ENCODE results near the gene HUNK.

Gene HUNK

DNA sequence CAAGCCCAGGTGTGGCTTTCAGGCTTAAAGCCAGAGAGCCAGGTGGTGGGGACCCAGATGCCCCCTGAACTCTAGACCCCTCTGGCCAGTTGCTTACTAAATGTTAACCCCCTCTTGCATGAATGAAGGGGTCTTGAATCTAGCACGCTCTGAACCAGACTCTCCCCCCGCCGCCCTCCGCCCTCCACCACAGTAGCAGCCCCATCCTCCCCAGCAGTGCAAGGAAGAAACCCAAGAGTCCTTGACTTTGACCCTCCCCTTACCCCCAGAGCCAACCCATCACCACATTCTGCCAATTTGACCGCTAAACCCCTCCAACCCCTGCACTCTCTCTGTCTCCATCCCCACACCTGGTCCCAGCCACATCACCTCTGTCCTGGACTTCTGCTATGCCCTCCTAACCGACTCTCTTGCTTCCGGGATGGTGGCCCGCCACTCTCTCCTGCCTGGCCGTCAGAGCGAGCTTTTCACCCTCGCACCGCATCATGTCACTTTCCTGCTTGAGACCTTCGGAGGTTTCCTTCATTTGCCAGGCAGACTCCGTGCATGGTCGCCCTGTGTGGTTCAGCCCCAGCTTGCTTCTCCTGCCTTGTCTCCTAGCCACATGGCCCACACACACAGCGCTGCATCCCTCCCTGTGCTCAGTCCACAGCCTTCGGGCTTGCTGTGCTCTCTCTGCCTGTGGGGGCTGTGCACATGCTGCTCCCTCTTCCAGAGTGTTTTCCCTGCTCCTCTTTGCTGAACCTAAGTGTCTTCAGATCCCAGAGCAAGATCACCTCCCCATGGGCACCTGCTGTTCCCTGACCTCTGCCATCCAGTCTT lies 113.4 kb downstream of the HUNK start:
- TF ChIP-seq, protein P1, sequence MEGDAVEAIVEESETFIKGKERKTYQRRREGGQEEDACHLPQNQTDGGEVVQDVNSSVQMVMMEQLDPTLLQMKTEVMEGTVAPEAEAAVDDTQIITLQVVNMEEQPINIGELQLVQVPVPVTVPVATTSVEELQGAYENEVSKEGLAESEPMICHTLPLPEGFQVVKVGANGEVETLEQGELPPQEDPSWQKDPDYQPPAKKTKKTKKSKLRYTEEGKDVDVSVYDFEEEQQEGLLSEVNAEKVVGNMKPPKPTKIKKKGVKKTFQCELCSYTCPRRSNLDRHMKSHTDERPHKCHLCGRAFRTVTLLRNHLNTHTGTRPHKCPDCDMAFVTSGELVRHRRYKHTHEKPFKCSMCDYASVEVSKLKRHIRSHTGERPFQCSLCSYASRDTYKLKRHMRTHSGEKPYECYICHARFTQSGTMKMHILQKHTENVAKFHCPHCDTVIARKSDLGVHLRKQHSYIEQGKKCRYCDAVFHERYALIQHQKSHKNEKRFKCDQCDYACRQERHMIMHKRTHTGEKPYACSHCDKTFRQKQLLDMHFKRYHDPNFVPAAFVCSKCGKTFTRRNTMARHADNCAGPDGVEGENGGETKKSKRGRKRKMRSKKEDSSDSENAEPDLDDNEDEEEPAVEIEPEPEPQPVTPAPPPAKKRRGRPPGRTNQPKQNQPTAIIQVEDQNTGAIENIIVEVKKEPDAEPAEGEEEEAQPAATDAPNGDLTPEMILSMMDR (conservative IDR thresholded peaks at IDR 0.05; ENCODE audit: low read depth): no peak
- POLR2A ChIA-PET (ENCODE audit: low non-redundant PET): no interaction called here
- no peak for DNase-seq (ENCODE audit: low spot score)
- no peak overlapping the region for H3K27ac ChIP-seq
- CTCF ChIA-PET: no interaction called here

DNA sequence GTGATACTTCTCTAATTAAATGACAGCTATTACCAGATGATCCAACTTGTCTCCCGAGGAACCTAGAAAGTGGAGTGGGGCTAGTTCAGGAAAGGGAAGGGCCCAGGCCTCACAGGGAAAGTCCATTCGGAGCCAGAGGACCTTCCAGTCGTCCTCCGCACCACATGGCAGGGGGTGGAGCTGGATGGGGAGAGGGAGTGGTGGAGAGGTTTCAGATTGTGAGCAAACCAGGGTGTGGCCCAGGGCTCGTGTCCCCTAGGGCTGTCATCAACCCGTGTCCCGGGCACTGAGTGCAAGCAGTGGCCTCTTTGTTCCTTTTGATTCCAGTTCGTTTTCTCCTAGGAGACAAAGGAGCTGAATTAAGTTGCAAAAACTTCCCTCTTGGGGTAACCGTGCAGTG lies 114.9 kb downstream of the HUNK start:
- H3K27ac ChIP-seq: no peak overlapping the region
- POLR2A ChIA-PET (ENCODE audit: low non-redundant PET): no interaction called here
- TF ChIP-seq, protein P1 (conservative IDR thresholded peaks at IDR 0.05; ENCODE audit: low read depth): no peak
- no peak for DNase-seq (ENCODE audit: low spot score)
- CTCF ChIA-PET: no interaction called here

DNA sequence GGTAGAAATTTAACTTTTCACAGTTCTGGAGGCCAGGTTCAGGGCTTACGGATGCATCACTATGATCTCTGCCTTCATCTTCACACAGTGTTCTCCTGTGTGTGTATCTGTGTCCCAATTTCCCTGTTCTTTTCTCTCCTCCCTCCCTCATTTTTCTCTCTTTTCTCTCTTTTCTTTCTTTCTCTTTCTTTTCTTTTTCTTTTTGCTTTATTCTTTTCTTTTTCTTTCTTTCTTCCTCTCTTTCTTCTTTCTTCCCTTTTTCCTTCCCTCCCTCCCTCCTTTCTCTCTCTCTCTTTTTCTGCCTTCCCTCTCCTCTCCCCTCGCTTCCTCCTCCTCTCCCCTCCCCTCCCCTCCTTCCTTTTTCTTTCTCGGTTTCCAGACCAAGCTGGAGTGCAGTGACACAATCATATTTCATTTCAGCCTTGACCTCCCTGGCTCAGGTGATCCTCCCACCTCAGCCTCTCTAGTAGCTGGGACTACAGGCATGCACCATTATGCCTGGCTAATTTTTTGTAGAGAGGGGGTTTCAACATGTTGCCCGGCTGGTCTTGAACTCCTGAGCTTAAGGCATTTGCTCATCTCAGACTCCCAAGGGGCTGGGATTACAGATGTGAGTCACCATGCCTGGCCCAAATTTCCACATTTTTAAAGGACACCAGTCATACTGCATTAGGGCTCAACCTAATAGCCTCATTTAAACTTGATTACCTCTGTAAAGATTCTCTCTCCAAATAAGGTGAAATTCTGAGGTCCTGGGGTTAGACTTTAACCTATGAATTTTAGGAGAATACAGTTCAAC lies 115.9 kb downstream of the HUNK start:
- DNase-seq (ENCODE audit: low spot score): no peak

DNA sequence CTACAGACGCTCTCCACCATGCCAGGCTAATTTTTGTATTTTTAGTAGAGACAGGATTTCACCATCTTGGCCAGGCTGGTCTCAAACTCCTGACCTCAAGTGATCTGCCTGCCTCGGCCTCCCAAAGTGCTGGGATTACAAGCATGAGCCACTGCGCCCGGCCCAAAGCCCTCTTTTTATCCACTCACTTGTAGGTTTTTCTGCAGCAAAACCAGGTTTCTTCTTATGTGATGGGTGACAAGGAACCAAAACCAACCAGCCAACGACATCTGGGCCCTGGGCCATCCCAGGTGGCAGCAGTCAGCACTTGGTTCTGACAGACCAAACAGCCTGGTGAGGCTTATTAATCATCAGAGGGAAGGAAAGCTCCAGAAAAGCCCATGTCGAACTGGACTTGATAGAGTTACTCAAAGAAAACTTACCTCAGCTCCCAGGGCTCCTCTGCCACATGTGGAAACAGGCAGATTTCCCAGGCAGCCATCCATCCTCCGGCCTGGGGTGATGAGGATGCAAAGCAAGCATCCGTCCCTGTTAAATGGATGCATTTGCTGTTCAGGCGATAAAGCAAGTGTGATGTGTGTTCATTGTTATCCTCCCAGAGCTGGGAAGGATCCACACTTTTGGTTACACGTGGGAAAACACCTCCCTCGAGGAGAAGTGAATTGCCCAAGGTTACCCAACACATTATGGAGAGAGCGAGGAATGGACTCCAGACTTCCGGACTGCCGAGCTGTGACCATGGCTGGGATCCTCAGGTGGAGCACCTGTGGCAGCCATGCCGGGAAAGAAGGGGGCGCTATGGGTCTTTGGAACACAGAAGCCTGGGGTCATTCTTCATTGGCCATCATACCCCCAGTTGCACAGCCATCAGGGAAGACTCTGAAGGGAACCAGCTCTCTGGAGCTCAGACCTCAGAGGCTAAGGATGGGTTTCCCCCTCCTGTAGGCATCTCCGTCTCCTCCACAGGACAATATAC lies 118.8 kb downstream of the HUNK start:
- ChIA-PET POLR2A (ENCODE audit: low non-redundant PET) (no interaction called here), CTCF (no interaction called here)
- TF ChIP-seq, protein P1 (conservative IDR thresholded peaks at IDR 0.05; ENCODE audit: low read depth): no peak
- no peak for DNase-seq (ENCODE audit: low spot score)
- H3K27ac ChIP-seq: no peak overlapping the region

More for the DNA sequence above, 115.9 kb downstream of the HUNK start:
- TF ChIP-seq, protein P1 (conservative IDR thresholded peaks at IDR 0.05; ENCODE audit: low read depth): no peak
- CTCF ChIA-PET: interaction anchor here (0.6 kb wide), 1 partner anchor 15 kb away, joined by 3 read pairs; no protein-coding TSS in a partner anchor
- H3K27ac ChIP-seq: no peak overlapping the region
- POLR2A ChIA-PET (ENCODE audit: low non-redundant PET): no interaction called here

DNA sequence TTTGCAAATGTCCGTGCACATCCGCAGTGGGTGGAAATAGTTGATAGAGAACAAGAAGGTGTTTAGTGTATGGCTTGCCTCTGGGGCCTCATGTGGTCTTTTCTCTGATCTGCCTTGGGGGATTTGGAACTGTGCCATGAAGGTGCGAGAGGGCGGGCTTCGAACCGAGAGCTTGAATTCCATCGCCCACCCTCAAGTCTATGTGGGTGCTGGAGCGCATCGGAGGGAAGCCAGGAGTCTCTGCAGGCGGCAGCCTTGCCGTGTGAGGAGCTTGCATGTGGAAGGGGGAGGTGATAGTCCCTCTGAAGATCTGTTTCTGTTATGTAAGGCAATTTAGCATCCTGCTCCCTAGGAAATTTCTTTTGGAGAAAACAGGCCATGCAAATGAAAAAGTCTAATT lies 119.6 kb downstream of the HUNK start:
- H3K27ac ChIP-seq: no peak overlapping the region
- TF ChIP-seq, protein P1 (conservative IDR thresholded peaks at IDR 0.05; ENCODE audit: low read depth): no peak
- ChIA-PET CTCF (no interaction called here), POLR2A (ENCODE audit: low non-redundant PET) (no interaction called here)
- DNase-seq (ENCODE audit: low spot score): no peak

Data from RWPE1 (cell line).